PC-3 (cell line): ENCODE measurements around the gene PTPN14. TPM values are rescaled to one million over a fixed set of nuclear protein-coding genes. Genes with fewer than 3 reads are reported as not detected.

Experiments
- ATAC-seq: fragments of 200-7000 bp; cut with Tn5 transposase; 2 replicates; pipeline ENCODE4 v1.9.1; 2020; ENCODE audit warnings: mild to moderate bottlenecking, moderate library complexity
- BruUV-seq: library from RNA; stranded (reverse); fragments of 400-500 nt; replicated peaks from 2 replicates; lab custom pipeline; 2021; lab: Mats Ljungman, UMichigan
- CTCF ChIA-PET: fragments of 300-600 bp; sonication (Branson Sonifier 250); formaldehyde crosslinking; loops from one replicate; lab custom pipeline; 2022; ENCODE audit warnings: antibody characterized with exemption; lab: Charles Lee
- POLR2A ChIA-PET: fragments of 300-600 bp; sonication (Branson Sonifier 250); formaldehyde crosslinking; loops from one replicate; lab custom pipeline; 2022; ENCODE audit warnings: antibody characterized with exemption; ENCODE audit not compliant: unreplicated experiment; lab: Charles Lee
- DNase-seq: peaks from one replicate; pipeline ENCODE4 v3.0.0-alpha.2; 2015
- H2AFZ ChIP-seq: fragments of 300-600 bp; sonication (generic); 2 replicates; pipeline ENCODE4 v1.6.0; 2016; ENCODE audit warnings: antibody characterized with exemption, low read length
- H3F3A ChIP-seq: fragments of 300-600 bp; sonication (generic); one replicate; pipeline ENCODE4 v1.6.0; 2017; ENCODE audit warnings: antibody characterized with exemption, low read length, control low read depth, mild to moderate bottlenecking; ENCODE audit not compliant: unreplicated experiment
- H3K27ac ChIP-seq: fragments of 300-600 bp; sonication (generic); 2 replicates; pipeline ENCODE4 v1.5.1; 2016; ENCODE audit warnings: mild to moderate bottlenecking, low read length
- H3K27me3 ChIP-seq: fragments of 300-600 bp; sonication (generic); 2 replicates; pipeline ENCODE4 v1.6.1; 2016; ENCODE audit warnings: low read length, mixed read lengths
- H3K36me3 ChIP-seq: fragments of 300-600 bp; sonication (generic); 2 replicates; pipeline ENCODE4 v1.6.1; 2016; ENCODE audit warnings: low read depth, mixed run types, low read length, mixed read lengths
- H3K4me1 ChIP-seq: fragments of 300-600 bp; sonication (generic); 2 replicates; pipeline ENCODE4 v1.5.1; 2016; ENCODE audit warnings: low read length; ENCODE audit not compliant: insufficient read depth
- H3K4me2 ChIP-seq: fragments of 300-600 bp; sonication (generic); 2 replicates; pipeline ENCODE4 v1.6.0; 2016; ENCODE audit warnings: low read length
- H3K4me3 ChIP-seq: fragments of 300-600 bp; sonication (generic); 2 replicates; pipeline ENCODE4 v1.5.1; 2016; ENCODE audit warnings: mild to moderate bottlenecking, low read length, mixed read lengths
- H3K79me2 ChIP-seq: fragments of 300-600 bp; sonication (generic); 2 replicates; pipeline ENCODE4 v1.6.1; 2017; ENCODE audit warnings: low read length, mixed read lengths
- H3K9ac ChIP-seq: fragments of 300-600 bp; sonication (generic); 2 replicates; pipeline ENCODE4 v1.6.0; 2016; ENCODE audit warnings: mild to moderate bottlenecking, low read length
- H3K9me2 ChIP-seq: fragments of 300-600 bp; sonication (generic); replicated peaks from 2 replicates; pipeline ENCODE4 v1.6.1; 2016; ENCODE audit warnings: mixed run types, low read length, mixed read lengths
- H3K9me3 ChIP-seq: fragments of 300-600 bp; sonication (generic); 2 replicates; pipeline ENCODE4 v1.6.1; 2016; ENCODE audit warnings: low read length, mixed read lengths
- H4K20me1 ChIP-seq: fragments of 300-600 bp; sonication (generic); 2 replicates; pipeline ENCODE4 v1.6.1; 2016; ENCODE audit warnings: low read length, mixed read lengths
- EZH2 ChIP-seq: fragments of 300-600 bp; sonication (generic); IDR thresholded peaks from one replicate; pipeline ENCODE4 v1.6.1; 2017; ENCODE audit warnings: antibody characterized with exemption, mild to moderate bottlenecking, low read length; ENCODE audit not compliant: unreplicated experiment
- EZH2phosphoT487 ChIP-seq: fragments of 300-600 bp; sonication (generic); IDR thresholded peaks from 2 replicates; pipeline ENCODE4 v1.6.1; 2018; ENCODE audit warnings: mild to moderate bottlenecking, antibody characterized with exemption, low read length, borderline replicate concordance
- intact Hi-C: fragments of 100-400 bp; cut with micrococcal nuclease; formaldehyde crosslinking; loops from 2 replicates; pipeline ENCODE4 v1.9.0; 2023
- total RNA-seq: library from RNA; depleted of rRNA; stranded (reverse); fragments of >200 nt; gene quantifications from 2 replicates; pipeline ENCODE4 v1.2.3, GENCODE V29; 2014
- TF ChIP-seq, protein P1 (sequence below): fragments of 300-600 bp; sonication (generic); conservative IDR thresholded peaks from 2 replicates; pipeline ENCODE4 v1.5.1; 2017; ENCODE audit warnings: antibody characterized with exemption, low read depth, mild to moderate bottlenecking, low read length

The PTPN14 gene
- total RNA-seq, 1 experiment from 2014 or later, result 12.6 TPM

DNA sequence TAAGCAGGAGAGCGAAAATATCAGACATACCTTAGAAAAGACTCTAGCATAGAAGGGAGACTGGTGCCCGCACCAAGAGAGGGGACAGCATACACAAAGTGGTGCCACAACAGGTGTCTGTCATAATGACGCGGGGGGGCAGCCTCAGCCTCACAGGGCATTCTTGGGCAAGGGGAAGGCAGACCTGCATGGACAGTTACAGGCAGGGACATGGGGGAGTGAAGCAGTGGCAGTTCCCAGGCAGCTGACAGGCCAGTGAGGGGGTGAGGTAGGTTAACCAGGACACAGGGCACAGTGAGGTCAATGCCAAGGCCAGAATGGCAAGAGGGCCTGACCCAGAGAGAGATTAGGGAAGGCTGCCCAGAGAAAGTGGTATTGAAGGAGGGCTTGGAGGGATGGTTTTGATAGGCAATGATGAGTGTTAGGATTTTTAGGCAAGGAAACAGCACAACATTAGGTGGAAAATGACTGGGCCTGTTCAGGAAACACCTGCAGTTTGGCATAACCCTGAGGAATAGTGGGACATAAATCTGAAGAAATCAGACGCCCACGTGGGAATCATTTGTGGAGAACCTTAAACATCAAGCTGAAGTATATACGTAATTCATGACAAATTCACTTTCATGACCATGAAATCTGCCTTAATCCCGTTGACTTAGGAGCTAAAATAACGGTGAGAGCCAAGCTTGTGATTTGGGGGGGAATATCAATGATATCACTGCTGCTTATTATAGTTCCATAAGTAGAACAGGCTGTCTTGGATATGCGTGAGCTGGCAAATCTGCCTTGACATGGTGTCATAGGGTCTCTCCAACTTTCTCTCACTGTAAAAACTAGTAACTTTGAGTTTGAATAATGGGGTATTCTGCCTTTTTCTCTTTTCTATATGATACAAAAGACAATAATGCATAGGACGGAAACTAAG lies 8.9 kb downstream of the PTPN14 start:
- no peak overlapping the region for H3K9ac ChIP-seq
- no TSS peak for BruUV-seq
- no peaks in the 10 kb centered on the region for H3K27me3 ChIP-seq
- DNase-seq (no peak), ATAC-seq (no peak)
- ChIA-PET CTCF (no interaction called here), POLR2A (interaction anchor here (0.6 kb wide), 1 partner anchor 10 kb away, joined by 6 read pairs; no protein-coding TSS in a partner anchor)
- no peak overlapping the region for H3K4me2 ChIP-seq
- no peak overlapping the region for H3K4me3 ChIP-seq
- no peak for TF ChIP-seq EZH2phosphoT487
- TF ChIP-seq EZH2, result no peak
- TF ChIP-seq, protein P1, sequence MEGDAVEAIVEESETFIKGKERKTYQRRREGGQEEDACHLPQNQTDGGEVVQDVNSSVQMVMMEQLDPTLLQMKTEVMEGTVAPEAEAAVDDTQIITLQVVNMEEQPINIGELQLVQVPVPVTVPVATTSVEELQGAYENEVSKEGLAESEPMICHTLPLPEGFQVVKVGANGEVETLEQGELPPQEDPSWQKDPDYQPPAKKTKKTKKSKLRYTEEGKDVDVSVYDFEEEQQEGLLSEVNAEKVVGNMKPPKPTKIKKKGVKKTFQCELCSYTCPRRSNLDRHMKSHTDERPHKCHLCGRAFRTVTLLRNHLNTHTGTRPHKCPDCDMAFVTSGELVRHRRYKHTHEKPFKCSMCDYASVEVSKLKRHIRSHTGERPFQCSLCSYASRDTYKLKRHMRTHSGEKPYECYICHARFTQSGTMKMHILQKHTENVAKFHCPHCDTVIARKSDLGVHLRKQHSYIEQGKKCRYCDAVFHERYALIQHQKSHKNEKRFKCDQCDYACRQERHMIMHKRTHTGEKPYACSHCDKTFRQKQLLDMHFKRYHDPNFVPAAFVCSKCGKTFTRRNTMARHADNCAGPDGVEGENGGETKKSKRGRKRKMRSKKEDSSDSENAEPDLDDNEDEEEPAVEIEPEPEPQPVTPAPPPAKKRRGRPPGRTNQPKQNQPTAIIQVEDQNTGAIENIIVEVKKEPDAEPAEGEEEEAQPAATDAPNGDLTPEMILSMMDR, result no peak
- peaks cover 25% of the 10 kb centered on the region for H4K20me1 ChIP-seq
- H3K36me3 ChIP-seq, result 0 out of 2 replicates have a peak, but pooled peaks cover 10% of the 10 kb centered on the region
- intact Hi-C loops, result no loop called here
- H3K4me1 ChIP-seq, result peaks cover 15% of the 10 kb centered on the region
- H3K27ac ChIP-seq, result no peak overlapping the region
- H3K79me2 ChIP-seq, result peaks cover 98% of the 10 kb centered on the region
- no peaks in the 10 kb centered on the region for H3F3A ChIP-seq
- H2AFZ ChIP-seq, result no peak overlapping the region
- no peaks in the 10 kb centered on the region for H3K9me2 ChIP-seq
- H3K9me3 ChIP-seq, result no peaks in the 10 kb centered on the region

DNA sequence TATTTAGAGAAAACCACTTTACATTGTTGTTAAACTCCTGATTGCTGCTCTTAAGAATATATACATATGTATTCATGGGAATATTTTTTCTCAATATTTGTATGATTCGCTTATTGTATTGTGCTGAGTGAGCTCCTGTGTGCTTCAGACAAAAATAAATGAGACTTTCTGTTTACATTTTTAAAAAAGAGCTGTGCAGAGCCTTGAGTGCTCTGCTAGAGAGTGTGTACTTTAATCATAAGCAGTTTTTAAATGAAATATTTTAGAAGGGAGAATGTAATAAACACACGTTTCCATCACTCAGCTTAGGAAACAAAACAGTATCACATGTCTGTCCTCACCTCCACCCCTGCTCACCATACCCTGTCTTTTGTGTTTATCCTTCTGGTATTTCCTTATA lies 9.7 kb downstream of the PTPN14 start:
- POLR2A ChIA-PET, result no interaction called here
- Histone ChIP-seq H4K20me1 (peaks cover 20% of the 10 kb centered on the region), H3K4me1 (peaks cover 6% of the 10 kb centered on the region), H3K27ac (no peak overlapping the region), H3K4me2 (no peak overlapping the region), H3K9ac (no peak overlapping the region), H3K4me3 (no peak overlapping the region), H3K27me3 (no peaks in the 10 kb centered on the region), H2AFZ (no peak overlapping the region), H3K9me2 (no peaks in the 10 kb centered on the region), H3K9me3 (no peaks in the 10 kb centered on the region), H3K79me2 (peaks cover 99% of the 10 kb centered on the region), H3K36me3 (0 out of 2 replicates have a peak, but pooled peaks cover 10% of the 10 kb centered on the region), H3F3A (no peaks in the 10 kb centered on the region)
- ATAC-seq (no peak), DNase-seq (no peak)
- BruUV-seq, result no TSS peak
- TF ChIP-seq EZH2 (no peak), EZH2phosphoT487 (no peak)
- TF ChIP-seq, protein P1, result no peak
- CTCF ChIA-PET, result no interaction called here
- intact Hi-C loops, result no loop called here

DNA sequence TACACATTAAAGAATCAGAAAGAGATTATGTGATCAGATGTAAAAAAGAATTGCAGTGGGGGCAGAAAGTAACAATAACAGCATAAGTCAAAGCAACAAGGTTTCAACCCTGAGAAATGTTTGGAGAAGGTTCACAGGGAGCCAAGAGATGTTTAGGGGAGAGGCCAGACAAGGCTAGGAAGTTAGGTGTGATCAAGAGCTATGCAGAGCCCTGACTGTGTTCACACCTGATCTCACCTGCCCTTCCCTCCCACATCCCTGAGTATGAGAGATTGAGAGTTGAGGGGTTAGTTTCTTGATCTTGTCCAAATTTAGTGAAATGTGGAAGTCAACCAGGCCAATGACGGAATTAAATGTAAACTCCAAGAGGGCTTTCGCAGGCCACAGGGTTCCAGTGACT lies 10.2 kb downstream of the PTPN14 start:
- Histone ChIP-seq H3F3A (no peaks in the 10 kb centered on the region), H3K27me3 (no peaks in the 10 kb centered on the region), H3K4me1 (peaks cover 1% of the 10 kb centered on the region), H3K9me2 (no peaks in the 10 kb centered on the region), H3K9ac (no peak overlapping the region), H3K4me2 (no peak overlapping the region), H3K9me3 (no peaks in the 10 kb centered on the region), H4K20me1 (peaks cover 15% of the 10 kb centered on the region), H3K27ac (no peak overlapping the region), H2AFZ (no peak overlapping the region), H3K36me3 (0 out of 2 replicates have a peak, but pooled peaks cover 7% of the 10 kb centered on the region), H3K79me2 (peaks cover 99% of the 10 kb centered on the region), H3K4me3 (no peak overlapping the region)
- CTCF ChIA-PET, result no interaction called here
- ATAC-seq (no peak), DNase-seq (no peak)
- TF ChIP-seq EZH2phosphoT487 (no peak), EZH2 (no peak)
- TF ChIP-seq, protein P1, result no peak
- no TSS peak for BruUV-seq
- intact Hi-C loops, result no loop called here
- POLR2A ChIA-PET, result no interaction called here
